HFFc6 (cell line): Measurements from ENCODE around the gene TPMT. TPM values are rescaled to one million over a fixed set of nuclear protein-coding genes. Genes with fewer than 3 reads are reported as not detected.

Experiments used
- DNase-seq: peaks from one replicate; pipeline ENCODE4 v3.0.0-alpha.2; 2018
- H3K27ac Mint-ChIP-seq: 2 replicates; pipeline ENCODE4 v1.8.0; 2020; ENCODE audit warnings: mild to moderate bottlenecking, mixed read lengths
- H3K27me3 Mint-ChIP-seq: 2 replicates; pipeline ENCODE4 v1.8.0; 2021; ENCODE audit warnings: mild to moderate bottlenecking, moderate library complexity, mixed read lengths; ENCODE audit not compliant: insufficient read depth
- H3K36me3 Mint-ChIP-seq: 2 replicates; pipeline ENCODE4 v1.8.0; 2021; ENCODE audit warnings: low read depth, mixed read lengths
- H3K4me1 Mint-ChIP-seq: 2 replicates; pipeline ENCODE4 v1.8.0; 2020; ENCODE audit warnings: low read depth, mixed read lengths
- H3K4me3 Mint-ChIP-seq: 2 replicates; pipeline ENCODE4 v1.8.0; 2020; ENCODE audit warnings: mild to moderate bottlenecking, moderate library complexity, mixed read lengths
- H3K9me3 Mint-ChIP-seq: 2 replicates; pipeline ENCODE4 v1.8.0; 2020; ENCODE audit warnings: mild to moderate bottlenecking, mixed read lengths
- CTCF ChIP-seq: fragments of 200-600 bp; sonication (generic); IDR thresholded peaks from 2 replicates; pipeline ENCODE4 v1.5.0; 2021; ENCODE audit warnings: antibody characterized with exemption, mild to moderate bottlenecking
- total RNA-seq, 6 experiments: library from RNA; stranded (reverse); fragmentation: NEBNext Ultra II Directional; extraction: Animal tissue kit (Norgen Biotek cat#: 25700); gene quantifications; 2 replicates in 1 of 6; 3 replicates in 5 of 6; pipeline ENCODE4 v1.2.3, GENCODE V29; 2021

Gene TPMT
- total RNA-seq, 6 experiments from 2014 or later, result 15.5 to 23.1 (median 21.2) TPM

DNA sequence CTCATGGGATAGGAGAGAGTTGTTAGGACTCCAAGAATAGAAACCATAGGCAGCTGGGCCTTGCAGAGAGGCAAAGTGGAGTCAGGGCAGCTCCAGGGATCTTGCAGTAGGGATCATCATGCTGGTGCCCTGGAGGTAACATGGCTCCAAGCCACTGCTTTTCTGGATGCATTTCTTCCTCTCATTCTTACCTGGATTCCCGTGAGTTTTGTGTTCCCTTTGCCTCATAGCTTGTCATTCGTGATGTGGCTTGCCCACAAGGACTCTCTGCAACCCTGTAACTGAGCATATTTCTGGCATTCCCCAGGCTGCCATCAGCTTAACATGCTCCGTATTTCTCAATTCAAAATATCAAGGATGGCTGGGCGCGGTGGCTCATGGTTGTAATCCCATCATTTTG is 37.7 kb downstream of the TPMT start:
- Mint-ChIP-seq H3K9me3 (no peaks in the 10 kb centered on the region), H3K36me3 (no peaks in the 10 kb centered on the region), H3K27me3 (no peaks in the 10 kb centered on the region), H3K4me1 (peaks cover 15% of the 10 kb centered on the region), H3K27ac (no peak overlapping the region), H3K4me3 (no peak overlapping the region)
- TF ChIP-seq CTCF, result no peak
- DNase-seq, result no peak

- H3K4me1 Mint-ChIP-seq, result peaks cover 9% of the 10 kb centered on the region; the same call in 1 of the 2 replicates
- DNase-seq, result no peak
- H3K27me3 Mint-ChIP-seq, result no peaks in the 10 kb centered on the region
- no peak for TF ChIP-seq CTCF
- no peak overlapping the region for H3K4me3 Mint-ChIP-seq
- H3K9me3 Mint-ChIP-seq, result no peaks in the 10 kb centered on the region
- no peaks in the 10 kb centered on the region for H3K36me3 Mint-ChIP-seq
- no peak overlapping the region for H3K27ac Mint-ChIP-seq
These were observed 39.5 kb downstream of the TPMT start for GRCh38 chr6:18115356-18115755.

DNA sequence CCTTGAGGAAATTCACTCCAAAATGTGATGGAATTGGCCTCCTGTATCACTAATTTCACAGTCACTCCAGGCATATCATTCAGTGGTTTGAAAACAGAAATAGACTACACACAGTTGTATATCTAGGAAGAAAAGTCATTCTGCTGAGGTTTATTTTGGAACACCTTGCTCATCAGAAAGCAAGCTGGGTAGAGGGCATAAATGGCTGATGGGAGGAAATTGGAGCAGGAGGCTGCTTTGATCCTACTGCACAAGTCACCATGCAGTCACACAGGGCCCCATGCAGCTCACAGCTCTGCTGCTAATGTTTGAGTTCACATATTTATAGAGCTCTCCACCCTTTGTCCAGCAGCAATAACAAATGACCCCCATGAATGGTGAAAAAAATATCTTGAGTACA is 44.7 kb downstream of the TPMT start:
- no peak overlapping the region for H3K4me3 Mint-ChIP-seq
- no peak overlapping the region for H3K27ac Mint-ChIP-seq
- H3K4me1 Mint-ChIP-seq, result 0 out of 2 replicates have a peak, but pooled peaks cover 4% of the 10 kb centered on the region
- H3K36me3 Mint-ChIP-seq, result peaks cover 12% of the 10 kb centered on the region
- peaks cover 12% of the 10 kb centered on the region for H3K9me3 Mint-ChIP-seq
- no peaks in the 10 kb centered on the region for H3K27me3 Mint-ChIP-seq
- no peak for DNase-seq
- TF ChIP-seq CTCF, result no peak

GRCh38 chr6:18107061-18107460 is 47.8 kb downstream of the TPMT start:
- H3K4me3 Mint-ChIP-seq, result no peak overlapping the region
- peaks cover 6% of the 10 kb centered on the region for H3K4me1 Mint-ChIP-seq
- no peak for TF ChIP-seq CTCF
- H3K9me3 Mint-ChIP-seq, result peaks cover 12% of the 10 kb centered on the region
- peaks cover 12% of the 10 kb centered on the region for H3K36me3 Mint-ChIP-seq
- DNase-seq, result no peak
- H3K27ac Mint-ChIP-seq, result no peak overlapping the region
- H3K27me3 Mint-ChIP-seq, result no peaks in the 10 kb centered on the region

DNA sequence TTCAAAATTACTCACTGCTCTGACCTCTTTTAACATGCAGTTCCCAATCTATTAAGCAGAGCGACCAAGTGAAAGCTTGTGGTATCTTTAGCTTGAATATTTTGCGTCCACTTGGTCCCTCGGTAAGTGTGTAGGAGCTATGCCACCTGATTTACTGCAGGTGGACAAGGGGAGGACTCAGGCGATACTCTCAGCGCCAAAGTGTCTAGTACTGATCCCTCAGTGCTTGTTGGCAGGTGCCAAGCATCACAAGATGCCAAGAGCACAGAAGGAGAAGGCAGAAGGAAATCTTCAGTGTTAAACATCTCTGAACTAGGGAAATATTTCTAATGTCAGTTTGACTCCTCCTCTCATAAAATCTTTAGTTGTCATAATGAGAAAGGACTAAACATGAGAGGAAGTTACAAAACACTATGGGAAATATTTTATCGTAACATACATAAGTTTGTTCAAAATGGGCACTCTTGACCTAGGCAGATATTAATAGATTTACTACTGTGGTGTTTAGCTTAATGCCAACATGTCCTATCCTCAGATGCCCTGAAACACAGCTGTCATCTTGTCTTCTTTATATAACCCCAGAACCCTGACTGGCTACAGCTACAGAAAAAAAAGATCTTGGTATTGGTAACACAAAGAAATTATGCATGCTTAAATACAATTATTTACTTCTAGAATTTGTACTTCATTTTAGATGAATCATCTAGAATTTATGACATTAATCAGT is 51.9 kb downstream of the TPMT start:
- no peak for TF ChIP-seq CTCF
- Mint-ChIP-seq H3K9me3 (peaks cover 12% of the 10 kb centered on the region), H3K27ac (no peak overlapping the region), H3K36me3 (peaks cover 12% of the 10 kb centered on the region), H3K4me3 (no peak overlapping the region), H3K4me1 (peaks cover 17% of the 10 kb centered on the region), H3K27me3 (peaks cover 4% of the 10 kb centered on the region)
- DNase-seq, result no peak
